ENCODE results near the gene CORT.

Gene CORT

GRCh38 chr1:10449751-10450150 lies at the start of gene CORT:
Gene CORT, plus strand, starts transcription at chr1:10450031. Its CDS starts 193 bp downstream, at chr1:10450224.
- in situ Hi-C loops (cut with HindIII; ENCODE audit: low sequenced_read_pairs) = no loop called here

GRCh38 chr1:10401281-10401680 lies 48.5 kb upstream of the CORT start:
- in situ Hi-C loops (cut with HindIII; ENCODE audit: low sequenced_read_pairs) = no loop called here

GRCh38 chr1:10402729-10403274 lies 47.0 kb upstream of the CORT start:
- in situ Hi-C loops (cut with HindIII; ENCODE audit: low sequenced_read_pairs) = no loop called here

GRCh38 chr1:10407201-10407600 lies 42.6 kb upstream of the CORT start:
- in situ Hi-C loops (cut with HindIII; ENCODE audit: low sequenced_read_pairs) = no loop called here

- in situ Hi-C loops (cut with HindIII; ENCODE audit: low sequenced_read_pairs) = loop anchor here (5.0 kb wide), 1 partner anchor 42 kb away; no protein-coding TSS in a partner anchor
Measured at GRCh38 chr1:10415211-10415930, 34.5 kb upstream of the CORT start.

GRCh38 chr1:10415967-10416366 lies 33.9 kb upstream of the CORT start:
- in situ Hi-C loops (cut with HindIII; ENCODE audit: low sequenced_read_pairs) = loop anchor here (5.0 kb wide), 1 partner anchor 41 kb away; no protein-coding TSS in a partner anchor

GRCh38 chr1:10418741-10419140 lies 31.1 kb upstream of the CORT start:
- in situ Hi-C loops (cut with HindIII; ENCODE audit: low sequenced_read_pairs) = loop anchor here (5.0 kb wide), 1 partner anchor 39 kb away; no protein-coding TSS in a partner anchor

GRCh38 chr1:10419351-10419750 lies 30.5 kb upstream of the CORT start:
- in situ Hi-C loops (cut with HindIII; ENCODE audit: low sequenced_read_pairs) = loop anchor here (5.0 kb wide), 1 partner anchor 38 kb away; no protein-coding TSS in a partner anchor

- in situ Hi-C loops (cut with HindIII; ENCODE audit: low sequenced_read_pairs) = no loop called here
Measured at GRCh38 chr1:10421637-10422036, 28.2 kb upstream of the CORT start.

GRCh38 chr1:10424034-10424433 lies 25.8 kb upstream of the CORT start:
- in situ Hi-C loops (cut with HindIII; ENCODE audit: low sequenced_read_pairs) = no loop called here

GRCh38 chr1:10424651-10425050 lies 25.2 kb upstream of the CORT start:
- in situ Hi-C loops (cut with HindIII; ENCODE audit: low sequenced_read_pairs) = loop anchor here (5.0 kb wide), 1 partner anchor 47 kb away; no protein-coding TSS in a partner anchor

- in situ Hi-C loops (cut with HindIII; ENCODE audit: low sequenced_read_pairs) = loop anchor here (5.0 kb wide), 1 partner anchor 49 kb away; no protein-coding TSS in a partner anchor
Measured at GRCh38 chr1:10425826-10426534, 23.9 kb upstream of the CORT start.

GRCh38 chr1:10426535-10426848 lies 23.3 kb upstream of the CORT start:
- in situ Hi-C loops (cut with HindIII; ENCODE audit: low sequenced_read_pairs) = loop anchor here (5.0 kb wide), 1 partner anchor 49 kb away; no protein-coding TSS in a partner anchor

GRCh38 chr1:10428984-10429383 lies 20.8 kb upstream of the CORT start:
- in situ Hi-C loops (cut with HindIII; ENCODE audit: low sequenced_read_pairs) = loop anchor here (5.0 kb wide), 1 partner anchor 52 kb away; no protein-coding TSS in a partner anchor

- in situ Hi-C loops (cut with HindIII; ENCODE audit: low sequenced_read_pairs) = loop anchor here (5.0 kb wide), 1 partner anchor 53 kb away; no protein-coding TSS in a partner anchor
Measured at GRCh38 chr1:10429868-10430215, 20.0 kb upstream of the CORT start.

GRCh38 chr1:10430216-10431069 lies 19.4 kb upstream of the CORT start, which contains the start of gene CENPS:
Gene CENPS, plus strand, starts transcription at chr1:10430433. Its CDS starts 85 bp downstream, at chr1:10430518.
- in situ Hi-C loops (cut with HindIII; ENCODE audit: low sequenced_read_pairs) = no loop called here

- in situ Hi-C loops (cut with HindIII; ENCODE audit: low sequenced_read_pairs) = no loop called here
Measured at GRCh38 chr1:10431070-10431730, 18.6 kb upstream of the CORT start.

GRCh38 chr1:10432910-10433700 lies 16.7 kb upstream of the CORT start:
- in situ Hi-C loops (cut with HindIII; ENCODE audit: low sequenced_read_pairs) = no loop called here

GRCh38 chr1:10433790-10434189 lies 16.0 kb upstream of the CORT start:
- in situ Hi-C loops (cut with HindIII; ENCODE audit: low sequenced_read_pairs) = no loop called here

All from endothelial cell of hepatic sinusoid (primary cell).